ENCODE measurements around the gene TMEM53.
A peak's percentile ranks its signal among the peaks of the same experiment; 100 is the strongest.

The TMEM53 gene

GRCh38 chr1:44636688-44637598 is 37.3 kb downstream of the TMEM53 start:
- no peak for TF ChIP-seq CTCF (conservative IDR thresholded peaks at IDR 0.05)
- H3K27ac ChIP-seq = no peak overlapping the region

- H3K27ac ChIP-seq = no peak overlapping the region
- no peak for TF ChIP-seq CTCF (conservative IDR thresholded peaks at IDR 0.05)
Measured at GRCh38 chr1:44636083-44636687, 38.1 kb downstream of the TMEM53 start.

GRCh38 chr1:44635439-44635838 is 38.8 kb downstream of the TMEM53 start:
- no peak for TF ChIP-seq CTCF (conservative IDR thresholded peaks at IDR 0.05)

GRCh38 chr1:44634606-44635189 is 39.6 kb downstream of the TMEM53 start:
- no peak for TF ChIP-seq CTCF (conservative IDR thresholded peaks at IDR 0.05)
- no peak overlapping the region for H3K27ac ChIP-seq

More at GRCh38 chr1:44635439-44635838, 38.8 kb downstream of the TMEM53 start:
- no peak overlapping the region for H3K27ac ChIP-seq

GRCh38 chr1:44632598-44632997 is 41.7 kb downstream of the TMEM53 start:
- no peak for TF ChIP-seq CTCF (conservative IDR thresholded peaks at IDR 0.05)
- peak overlapping the region; percentile 92 for H3K27ac ChIP-seq

GRCh38 chr1:44631647-44632539 is 42.4 kb downstream of the TMEM53 start:
- peak overlapping the region; percentile 92 for H3K27ac ChIP-seq
- TF ChIP-seq CTCF (conservative IDR thresholded peaks at IDR 0.05) = no peak
